Stimulated activated CD4-positive, alpha-beta T cell treated with anti-CD3 and anti-CD28 coated beads, Interleukin-15, amount 100 ng/mL, for 1 hour (primary cell): ENCODE results near the gene NPS.

Experiments used
- DNase-seq, 2 donors: peaks; one replicate each; pipeline ENCODE4 v3.0.0-alpha.2; 2020; ENCODE audit warnings: low read depth in 1 of 2, low spot score in 1 of 2

NPS gene, protein sequence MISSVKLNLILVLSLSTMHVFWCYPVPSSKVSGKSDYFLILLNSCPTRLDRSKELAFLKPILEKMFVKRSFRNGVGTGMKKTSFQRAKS

DNA sequence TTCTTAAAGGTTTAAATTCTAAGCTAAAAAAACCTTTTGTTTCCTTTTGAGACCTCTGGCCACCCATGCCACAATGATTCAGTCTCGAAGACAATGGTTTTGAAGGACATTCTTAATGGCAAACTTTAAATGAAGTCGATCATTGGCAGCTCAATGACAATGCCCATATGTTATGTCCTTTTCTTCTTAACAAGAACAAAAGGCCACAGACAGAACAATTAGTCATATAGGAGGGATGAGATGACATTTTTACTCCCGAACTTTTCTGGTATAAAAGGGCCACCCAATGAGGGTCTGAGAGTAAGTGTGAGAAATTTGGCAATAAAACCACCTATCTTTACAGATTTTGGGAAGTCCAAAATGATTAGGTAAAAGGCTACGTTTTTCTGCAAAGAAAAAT, at the start of gene NPS:
NPS (plus strand) TSS at position 301 of the 400 bp plus-strand sequence; CDS start at position 361, 60 bp downstream.
- no peak for DNase-seq

DNA sequence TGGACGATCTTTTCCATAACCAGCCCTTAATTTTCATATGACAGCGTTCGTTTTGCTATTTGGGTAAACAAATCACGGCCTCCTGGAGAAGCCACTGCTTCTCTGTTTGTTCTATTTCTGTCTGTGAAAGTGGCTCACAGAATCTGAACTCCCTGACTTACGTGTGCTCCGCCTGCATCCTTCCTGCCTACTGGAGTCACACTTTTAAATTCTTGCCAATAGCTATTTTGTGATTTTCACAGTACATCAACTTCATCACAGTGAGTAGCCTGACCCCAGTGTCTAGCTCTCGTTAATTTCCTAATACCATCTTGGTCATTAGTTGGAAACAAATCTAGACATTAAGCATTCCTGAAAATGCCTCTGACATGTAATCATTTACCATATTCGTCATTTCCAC, 49.0 kb upstream of the NPS start:
- no peak for DNase-seq

DNA sequence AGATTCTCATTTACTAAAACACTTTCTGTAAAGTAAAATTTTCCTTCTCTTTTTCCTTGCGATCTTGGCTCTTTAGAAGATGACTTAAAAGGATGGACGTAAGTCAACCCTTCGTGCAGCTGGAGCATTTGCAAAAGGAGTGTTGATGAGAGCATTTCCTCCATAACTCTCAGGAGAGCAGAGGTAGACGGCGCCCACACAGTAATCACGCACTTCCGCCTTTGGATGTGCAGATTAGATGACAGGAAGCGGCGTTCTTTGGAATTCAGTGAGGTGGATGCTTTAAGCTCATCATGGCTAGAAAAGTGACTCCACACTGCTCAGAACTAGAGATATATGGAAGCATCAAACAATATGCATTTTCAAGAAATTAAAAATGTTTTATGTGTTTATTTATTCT, 43.0 kb upstream of the NPS start:
- no peak for DNase-seq

DNA sequence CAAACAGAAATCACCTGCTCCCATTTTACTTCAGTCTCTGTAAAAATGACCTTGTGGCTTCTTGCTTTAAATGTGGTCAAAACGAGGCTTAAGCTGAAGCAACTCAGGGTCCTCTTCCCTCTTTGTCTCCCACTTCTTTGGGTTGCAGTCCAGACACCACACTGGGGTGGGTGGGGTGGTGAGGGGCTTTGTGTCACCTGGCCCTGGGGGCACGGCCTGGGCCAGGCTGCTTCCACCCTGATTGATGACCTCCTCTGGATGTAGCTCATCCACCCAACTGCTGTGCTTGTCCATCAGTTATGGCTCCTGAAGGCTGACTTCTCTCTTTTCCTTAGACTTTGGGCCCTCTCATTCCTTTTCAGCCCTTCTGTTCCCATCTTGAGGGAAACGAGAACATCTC, 26.8 kb upstream of the NPS start:
- DNase-seq, result no peak

DNA sequence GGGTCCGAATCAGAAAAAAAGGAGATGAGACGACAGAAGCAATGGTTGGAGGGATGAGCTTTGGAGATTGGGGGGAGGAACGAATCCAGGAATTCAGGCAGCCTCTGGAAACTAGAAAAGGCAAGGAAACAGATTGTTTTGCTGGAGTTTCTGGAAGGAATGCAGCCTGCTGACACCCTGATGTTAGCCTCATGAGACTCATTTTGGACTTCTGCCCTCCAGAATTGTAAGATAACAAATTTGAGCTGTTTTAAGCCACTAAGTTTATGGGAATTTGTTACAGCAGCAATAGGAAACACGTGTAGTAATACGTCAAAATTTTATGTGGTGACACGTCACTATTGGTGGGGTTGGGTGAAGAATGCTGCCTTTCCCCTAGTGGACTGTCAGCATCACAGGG, 25.6 kb upstream of the NPS start:
- no peak for DNase-seq

DNA sequence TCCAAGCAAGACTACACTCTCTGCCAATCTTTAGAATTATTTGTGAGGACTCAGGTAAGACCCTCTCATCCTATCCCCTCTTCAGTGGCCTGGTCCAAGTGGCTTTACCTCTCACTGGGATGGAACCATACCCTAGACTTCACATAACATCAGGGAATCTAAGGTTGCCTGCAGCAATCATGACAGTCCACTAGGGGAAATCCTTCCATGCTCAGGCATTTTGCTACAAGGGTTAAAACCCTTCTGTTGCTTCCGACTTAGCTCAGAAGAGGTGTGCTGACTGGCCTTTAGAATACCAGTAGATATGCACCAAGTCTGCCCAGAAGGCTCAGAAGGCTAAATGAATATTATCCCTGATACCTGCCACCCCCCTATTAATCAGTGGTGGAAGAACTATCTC, 24.9 kb upstream of the NPS start:
- no peak for DNase-seq

DNA sequence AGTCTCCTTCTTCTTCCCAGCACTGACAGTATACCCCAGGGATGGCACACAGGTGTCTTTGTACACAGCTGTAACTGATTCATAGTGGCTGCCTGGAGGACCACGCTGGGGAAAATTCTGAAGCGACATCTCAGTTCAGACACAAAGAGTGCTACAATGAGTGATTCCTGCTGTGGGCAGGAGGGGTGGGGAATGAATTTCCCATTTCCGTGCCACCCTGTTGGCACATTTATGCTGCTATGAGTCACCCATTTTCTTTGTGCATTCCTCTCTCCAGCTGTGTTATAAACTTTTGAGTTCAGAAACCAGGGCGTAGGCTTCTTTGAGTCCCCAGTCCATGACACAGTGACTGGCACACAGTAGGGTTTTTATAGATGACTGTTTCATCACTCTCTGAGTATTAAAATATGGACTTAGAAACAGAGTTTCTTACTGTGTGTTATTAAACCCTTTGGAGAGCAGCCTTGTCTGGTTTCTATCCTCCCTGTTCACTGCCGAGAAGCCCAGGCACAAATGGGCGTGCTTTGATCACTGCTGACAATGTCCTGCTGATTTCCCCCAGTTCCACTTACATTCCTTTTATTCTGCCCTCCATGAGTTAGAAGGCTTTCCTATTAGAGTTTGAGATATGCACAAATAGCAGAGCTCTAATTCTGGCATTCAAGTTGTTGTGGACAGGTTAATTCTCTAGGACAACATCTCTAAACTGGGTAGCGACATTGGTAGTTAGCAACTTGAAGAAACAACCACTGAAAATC, 24.0 kb upstream of the NPS start:
- no peak for DNase-seq

DNA sequence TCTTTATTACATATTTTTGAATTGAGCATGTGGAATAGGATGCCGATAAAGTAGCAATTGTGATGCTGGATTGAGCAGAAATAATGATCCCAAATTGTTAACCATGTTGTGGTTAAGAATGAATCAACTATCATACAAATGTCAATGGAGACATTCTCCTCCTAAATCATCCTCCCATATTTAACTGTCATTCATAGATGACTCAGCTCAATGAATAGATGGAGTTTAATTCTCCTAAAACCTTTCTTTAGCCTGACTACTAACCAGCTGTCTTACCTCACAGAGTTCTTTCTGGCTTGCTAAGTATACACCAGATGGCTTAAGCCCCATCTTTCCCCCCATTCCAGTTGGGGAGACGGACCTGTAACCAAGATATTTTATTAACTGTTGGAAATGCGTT, 23.4 kb upstream of the NPS start:
- DNase-seq, result no peak

DNA sequence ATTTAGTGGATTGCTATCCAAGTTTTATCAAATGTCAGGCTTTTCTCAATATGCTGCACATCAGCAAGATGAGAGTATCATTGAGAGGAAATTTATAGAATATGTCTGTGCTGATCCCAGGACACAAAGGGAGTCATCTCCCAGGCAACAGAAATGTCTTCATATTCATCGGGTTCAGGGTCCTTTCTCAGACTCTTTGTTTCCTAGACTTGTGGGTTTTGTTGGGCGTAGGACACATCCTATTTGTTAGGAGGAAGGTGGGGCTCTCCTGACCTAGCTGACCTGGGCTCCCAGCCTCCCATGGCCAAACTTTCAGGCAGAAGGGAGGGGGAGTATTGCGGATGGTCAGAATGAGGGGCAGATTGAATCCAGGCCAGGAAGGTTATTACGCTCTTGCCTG, 22.9 kb upstream of the NPS start:
- DNase-seq, result no peak

DNA sequence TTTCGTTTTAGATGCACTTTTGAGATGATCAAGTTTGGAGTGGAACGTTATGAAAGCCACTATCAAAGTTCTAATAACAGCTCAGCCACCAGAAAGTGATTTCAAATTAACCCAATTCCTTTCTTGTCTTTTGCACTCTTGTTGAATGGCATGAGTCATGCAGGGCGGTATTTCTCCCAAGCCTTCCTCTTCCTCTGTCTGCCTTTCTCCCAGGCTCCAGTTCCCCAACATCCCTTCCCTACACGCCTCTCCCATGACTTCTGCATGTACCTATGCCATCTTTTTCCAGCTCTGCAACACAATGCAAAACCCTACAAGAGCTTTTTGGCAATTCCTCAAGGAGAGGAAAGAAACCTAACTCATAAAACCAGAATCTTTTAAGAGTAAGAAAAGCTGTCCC, 21.8 kb upstream of the NPS start:
- DNase-seq, result no peak

DNA sequence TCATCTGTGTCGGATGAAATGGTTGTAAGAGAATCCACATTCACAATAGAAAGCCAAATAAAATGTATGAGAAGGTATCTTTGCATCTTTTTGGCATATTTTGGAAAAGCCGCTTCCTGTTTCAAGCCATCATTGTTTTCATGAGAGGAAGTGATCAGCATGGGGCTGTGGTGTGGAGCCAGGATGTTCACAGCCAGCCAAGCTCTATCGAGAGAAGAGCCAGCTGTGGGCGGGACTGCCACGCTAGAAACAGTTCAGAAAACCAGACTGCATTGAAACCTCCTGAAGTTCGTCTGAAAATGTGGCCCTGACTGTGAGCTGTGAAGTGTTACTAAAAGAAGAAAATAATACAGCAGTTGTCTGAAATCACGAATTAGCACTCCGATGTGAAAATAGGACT, 21.2 kb upstream of the NPS start:
- DNase-seq, result no peak

DNA sequence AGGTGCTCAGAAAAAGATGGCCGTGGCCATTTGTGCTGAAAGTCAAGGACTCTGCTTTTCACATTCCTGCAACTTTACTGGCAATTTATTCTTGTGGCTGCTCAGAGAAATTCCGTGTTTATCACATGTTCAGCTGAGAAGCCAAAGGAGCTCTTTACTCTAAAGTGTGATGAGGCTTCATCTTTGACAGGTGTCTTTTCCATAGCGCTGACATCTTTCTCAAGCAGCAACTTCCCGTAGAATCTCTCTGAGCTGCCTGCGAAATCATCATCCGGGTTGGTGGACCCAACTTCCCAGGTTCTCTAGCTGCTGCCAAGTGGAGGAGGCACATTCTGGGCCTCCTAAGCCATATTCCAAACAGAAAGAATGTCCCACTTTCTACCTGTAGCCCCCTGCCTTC, 16.9 kb upstream of the NPS start:
- no peak for DNase-seq

DNA sequence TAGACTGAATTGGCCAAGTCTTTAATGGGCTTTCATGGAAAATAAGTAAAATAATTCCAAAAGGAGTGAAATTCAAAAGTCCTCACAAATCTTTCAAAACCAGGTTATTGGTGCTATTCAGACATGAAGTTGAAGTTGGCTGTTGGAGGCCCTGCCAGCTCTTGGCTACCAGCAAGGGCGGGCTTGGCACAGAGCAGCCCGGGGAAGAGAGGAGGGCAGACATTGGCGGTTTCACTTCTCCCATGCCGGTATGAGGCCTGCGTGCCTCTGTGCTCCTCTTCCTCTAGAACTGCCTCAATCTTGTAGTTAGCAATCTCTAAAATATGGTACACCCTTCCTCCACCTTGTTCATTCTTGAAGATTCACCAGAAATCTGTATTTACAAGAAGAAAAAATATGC, 16.4 kb upstream of the NPS start:
- no peak for DNase-seq

DNA sequence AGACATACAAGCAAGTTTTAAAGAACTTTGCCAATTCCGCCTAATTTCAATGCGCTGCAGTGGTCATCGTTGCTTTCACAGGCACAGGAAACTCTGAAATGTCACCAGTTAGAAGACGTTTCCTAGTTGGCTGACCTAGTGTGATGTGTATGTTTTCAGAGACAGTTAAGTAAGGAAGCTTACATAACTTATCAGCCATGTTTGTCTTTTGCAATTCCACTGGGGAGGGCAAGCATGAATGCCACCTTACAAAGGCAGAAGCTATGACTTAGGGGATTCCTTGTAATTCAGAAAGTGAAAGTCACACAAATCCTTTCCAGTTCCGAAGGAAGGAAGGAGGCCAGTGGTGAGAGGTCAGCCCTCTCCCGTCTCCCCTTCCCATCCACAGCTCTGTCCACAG, 15.0 kb upstream of the NPS start:
- no peak for DNase-seq

DNA sequence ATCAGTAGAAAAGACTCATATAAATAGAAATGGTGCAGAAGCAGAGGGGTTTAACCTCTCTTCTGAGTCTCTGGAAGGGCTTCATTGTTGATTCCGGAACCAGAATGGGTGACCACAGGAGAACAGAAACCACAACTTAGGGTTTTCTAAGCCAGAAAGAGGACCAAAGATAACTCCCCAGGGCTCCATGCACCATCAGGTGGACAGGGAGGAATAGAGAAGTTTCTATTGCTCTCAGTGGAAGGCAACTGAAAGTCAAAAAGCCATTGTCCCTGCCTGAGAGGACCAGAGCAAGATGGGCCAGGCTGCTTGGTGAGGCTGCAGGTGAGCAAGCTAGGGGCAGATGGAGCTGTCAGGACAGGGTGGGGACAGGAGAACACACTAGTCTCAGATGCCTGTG, 14.6 kb upstream of the NPS start:
- no peak for DNase-seq

DNA sequence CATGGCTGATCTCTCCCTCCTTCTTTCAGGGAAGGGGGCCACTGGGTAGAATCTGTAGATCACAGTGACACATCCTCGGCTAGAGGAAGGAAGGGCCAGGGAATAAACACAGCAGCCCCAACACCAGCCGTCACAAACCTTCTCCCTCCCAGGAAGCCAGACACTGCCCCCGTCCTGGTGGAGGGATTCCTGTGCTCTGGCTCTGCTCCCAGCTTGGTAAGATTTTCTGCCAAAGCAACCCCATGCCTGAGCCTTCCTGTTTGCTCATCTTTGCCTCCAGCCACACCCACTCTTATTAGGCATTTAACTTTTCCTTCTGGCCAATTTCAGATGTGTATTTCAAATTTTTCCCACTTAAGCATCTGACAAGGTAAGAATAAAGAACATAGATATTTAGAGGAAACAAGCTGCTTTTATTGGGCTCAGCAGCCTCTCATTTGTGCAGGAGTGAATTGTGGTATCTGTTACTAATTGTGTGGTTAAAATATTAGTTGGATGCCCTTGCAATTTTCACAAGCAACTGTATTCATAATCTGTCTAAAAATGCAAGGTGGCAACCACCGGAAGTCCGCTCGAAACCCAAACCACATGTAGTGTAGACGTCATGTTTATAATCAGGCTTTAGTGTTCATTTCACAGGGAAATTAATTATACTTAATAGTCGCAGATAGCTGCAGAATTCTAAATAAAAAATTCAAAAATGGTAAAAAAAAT, 13.2 kb upstream of the NPS start:
- no peak for DNase-seq

DNA sequence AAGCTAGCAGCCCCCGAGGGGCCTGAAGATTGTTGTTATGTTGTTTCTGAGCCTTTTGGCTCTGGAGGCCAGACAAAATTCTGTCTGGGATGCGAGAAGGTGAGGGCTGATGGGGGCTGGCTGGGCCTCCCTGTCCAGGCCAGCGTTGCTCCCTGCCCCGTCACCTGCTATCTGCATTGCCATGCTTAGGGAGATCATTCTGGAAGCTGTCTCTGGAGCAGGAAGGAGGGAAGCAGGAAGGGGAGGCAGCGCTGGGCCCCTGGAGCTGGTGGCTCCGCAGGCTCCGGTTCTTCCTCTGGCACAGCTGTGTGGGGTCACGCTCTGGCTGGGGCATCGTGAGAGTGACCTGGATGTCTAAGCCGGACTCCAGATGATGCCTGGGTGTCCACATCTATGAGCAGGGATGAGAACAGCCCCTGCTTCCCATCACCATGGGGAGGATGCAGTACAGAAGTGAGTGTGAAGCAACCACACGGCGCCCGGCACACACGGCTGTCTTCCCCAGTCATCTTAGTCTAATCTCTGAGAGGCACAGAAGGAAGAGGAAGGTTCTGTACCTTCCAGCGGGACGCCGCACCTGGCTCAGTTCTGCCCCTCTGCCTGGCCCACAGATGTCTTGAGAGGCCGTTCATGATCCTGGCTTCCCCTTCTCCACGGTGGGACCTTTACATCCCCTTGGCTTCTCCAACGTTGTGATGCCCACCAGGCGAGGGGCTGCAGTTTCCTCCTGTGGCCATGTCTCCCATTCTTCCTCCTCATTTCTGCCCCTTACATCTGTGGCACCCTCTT, 11.9 kb upstream of the NPS start:
- DNase-seq, result no peak

DNA sequence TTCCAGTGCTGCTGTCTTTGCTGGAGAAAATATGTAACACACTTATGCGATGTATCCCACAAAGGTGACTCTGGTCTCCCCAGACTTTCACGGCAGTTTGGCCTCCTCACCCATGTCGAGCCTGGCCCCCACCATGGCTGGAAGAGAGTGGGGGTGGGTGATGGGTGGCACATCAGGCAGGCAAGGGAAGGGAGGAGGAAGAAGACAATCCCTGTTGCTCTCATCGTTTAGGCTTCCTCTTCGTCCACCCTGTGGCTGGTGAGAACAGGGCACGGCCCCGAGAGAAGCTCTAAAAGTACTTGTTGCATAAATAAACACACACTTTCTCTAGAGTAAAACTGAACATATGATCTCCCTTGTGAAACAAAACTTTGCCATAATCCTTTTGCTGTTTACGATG, 11.2 kb upstream of the NPS start:
- no peak for DNase-seq

DNA sequence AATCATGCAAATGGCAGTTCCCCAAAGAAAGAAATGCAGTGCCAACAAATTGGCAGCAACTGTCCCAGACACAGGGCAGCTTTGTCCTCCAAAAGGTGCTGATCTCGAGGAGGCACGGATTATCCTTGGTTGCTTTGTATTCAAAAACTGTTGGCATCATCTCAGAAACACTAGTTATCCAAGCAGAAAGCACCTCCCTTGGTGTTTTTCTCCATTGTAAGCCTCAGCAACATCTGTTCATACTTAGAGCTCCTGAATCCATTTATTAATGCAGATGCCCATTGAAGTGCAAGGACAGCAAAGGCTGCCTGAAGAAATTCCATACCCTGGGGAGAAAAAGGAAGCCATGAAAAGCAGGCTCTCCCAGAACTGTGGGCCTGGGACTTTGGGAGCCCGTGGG, 1.1 kb upstream of the NPS start:
- no peak for DNase-seq

DNA sequence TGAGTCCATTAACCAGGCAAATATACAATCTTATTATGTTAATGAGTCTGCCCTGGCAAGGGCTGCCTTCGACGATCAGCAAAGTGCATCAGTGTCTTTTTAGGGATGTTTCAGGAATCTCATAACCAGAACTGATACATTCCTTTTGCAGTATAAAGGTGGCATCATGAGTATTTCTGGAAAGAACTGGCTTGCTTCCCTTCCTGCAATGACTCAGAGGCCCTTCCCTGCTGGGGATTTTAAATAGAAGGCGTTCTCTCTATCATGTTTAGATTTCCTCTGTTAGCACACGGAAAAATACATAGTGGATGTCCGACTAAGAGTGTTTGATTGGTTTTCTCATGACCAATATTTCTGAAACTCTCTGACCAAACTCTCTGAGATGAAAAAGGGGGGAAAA, 1.8 kb downstream of the NPS start:
- no peak for DNase-seq

DNA sequence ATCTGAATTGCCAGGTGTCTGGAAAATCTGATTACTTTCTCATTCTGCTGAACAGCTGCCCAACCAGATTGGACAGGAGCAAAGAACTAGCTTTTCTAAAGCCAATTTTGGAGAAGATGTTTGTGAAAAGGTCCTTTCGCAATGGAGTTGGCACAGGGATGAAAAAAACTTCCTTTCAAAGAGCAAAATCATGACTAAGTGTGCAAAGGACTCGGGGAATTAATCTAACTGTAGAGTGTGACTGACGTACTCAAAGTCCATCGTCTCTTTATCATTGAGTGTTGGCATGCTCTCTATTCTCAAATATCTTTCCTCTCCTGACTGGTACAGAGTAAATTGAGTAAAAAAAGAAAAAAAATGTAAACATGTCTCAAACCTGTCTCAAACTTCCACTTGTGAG, 3.3 kb downstream of the NPS start:
- DNase-seq, result no peak

DNA sequence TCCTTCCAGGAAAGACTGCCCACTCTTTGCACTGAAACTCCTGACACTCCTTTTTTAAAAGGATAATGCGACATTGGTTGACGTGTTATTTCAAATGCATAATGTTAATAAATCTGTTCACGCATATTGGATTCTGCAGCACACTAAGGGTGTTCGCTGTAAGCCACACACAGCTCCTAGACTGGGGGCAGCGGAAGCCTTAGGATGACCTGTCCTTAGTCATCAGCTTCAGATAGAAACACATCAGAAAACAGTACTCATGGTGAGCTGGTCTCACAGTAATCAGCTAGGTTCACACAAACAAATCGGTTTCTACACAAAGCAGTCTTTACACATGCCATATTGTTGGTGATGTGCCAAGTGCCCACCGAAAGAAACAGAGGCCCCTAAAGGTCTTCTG, 4.3 kb downstream of the NPS start:
- DNase-seq, result no peak
